Right lobe of liver (tissue), 4 donors: Measurements from ENCODE around the gene PCNT.

Experiments used
- POLR2A ChIP-seq: fragments of 450-650 bp; IDR thresholded peaks from one replicate; pipeline ENCODE4 v1.6.1; 2017; ENCODE audit warnings: antibody characterized with exemption, mild to moderate bottlenecking
- TF ChIP-seq, protein P1 (sequence below), 4 donors: fragments of 200-600 bp in 3 of 4; fragments of 450-650 bp in 1 of 4; IDR thresholded peaks; one replicate each; pipeline versions ENCODE4 v1.5.1 to v1.8.0; 2016 to 2022; ENCODE audit warnings: antibody characterized with exemption in 4 of 4, mild to moderate bottlenecking in 2 of 4
- donor health status: DM: no; HTN: no; CAD: no.
- donor health status: DM: no; HTN: no; CAD: no.
- donor health status: DM: no; HTN: yes; CAD: no.

GRCh38 chr21:46361935-46362334, 38.0 kb downstream of the PCNT start:
- TF ChIP-seq, protein P1, sequence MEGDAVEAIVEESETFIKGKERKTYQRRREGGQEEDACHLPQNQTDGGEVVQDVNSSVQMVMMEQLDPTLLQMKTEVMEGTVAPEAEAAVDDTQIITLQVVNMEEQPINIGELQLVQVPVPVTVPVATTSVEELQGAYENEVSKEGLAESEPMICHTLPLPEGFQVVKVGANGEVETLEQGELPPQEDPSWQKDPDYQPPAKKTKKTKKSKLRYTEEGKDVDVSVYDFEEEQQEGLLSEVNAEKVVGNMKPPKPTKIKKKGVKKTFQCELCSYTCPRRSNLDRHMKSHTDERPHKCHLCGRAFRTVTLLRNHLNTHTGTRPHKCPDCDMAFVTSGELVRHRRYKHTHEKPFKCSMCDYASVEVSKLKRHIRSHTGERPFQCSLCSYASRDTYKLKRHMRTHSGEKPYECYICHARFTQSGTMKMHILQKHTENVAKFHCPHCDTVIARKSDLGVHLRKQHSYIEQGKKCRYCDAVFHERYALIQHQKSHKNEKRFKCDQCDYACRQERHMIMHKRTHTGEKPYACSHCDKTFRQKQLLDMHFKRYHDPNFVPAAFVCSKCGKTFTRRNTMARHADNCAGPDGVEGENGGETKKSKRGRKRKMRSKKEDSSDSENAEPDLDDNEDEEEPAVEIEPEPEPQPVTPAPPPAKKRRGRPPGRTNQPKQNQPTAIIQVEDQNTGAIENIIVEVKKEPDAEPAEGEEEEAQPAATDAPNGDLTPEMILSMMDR (IDR thresholded peaks at IDR 0.05) = no peak
- no peak for TF ChIP-seq POLR2A
